Measurements from ENCODE around the gene SLC9A2.

Gene SLC9A2

GRCh38 chr2:102618452-102619413, 620 bp upstream of the SLC9A2 start:
- DNase-seq, result no peak

GRCh38 chr2:102620332-102620731, 979 bp downstream of the SLC9A2 start:
- DNase-seq, result no peak

- no peak for DNase-seq
These were observed 2.3 kb downstream of the SLC9A2 start for GRCh38 chr2:102621630-102622029.

- no peak for DNase-seq
These were observed 3.3 kb downstream of the SLC9A2 start for GRCh38 chr2:102622646-102623045.

GRCh38 chr2:102630458-102630857, 11.1 kb downstream of the SLC9A2 start:
- DNase-seq, result no peak

DNA sequence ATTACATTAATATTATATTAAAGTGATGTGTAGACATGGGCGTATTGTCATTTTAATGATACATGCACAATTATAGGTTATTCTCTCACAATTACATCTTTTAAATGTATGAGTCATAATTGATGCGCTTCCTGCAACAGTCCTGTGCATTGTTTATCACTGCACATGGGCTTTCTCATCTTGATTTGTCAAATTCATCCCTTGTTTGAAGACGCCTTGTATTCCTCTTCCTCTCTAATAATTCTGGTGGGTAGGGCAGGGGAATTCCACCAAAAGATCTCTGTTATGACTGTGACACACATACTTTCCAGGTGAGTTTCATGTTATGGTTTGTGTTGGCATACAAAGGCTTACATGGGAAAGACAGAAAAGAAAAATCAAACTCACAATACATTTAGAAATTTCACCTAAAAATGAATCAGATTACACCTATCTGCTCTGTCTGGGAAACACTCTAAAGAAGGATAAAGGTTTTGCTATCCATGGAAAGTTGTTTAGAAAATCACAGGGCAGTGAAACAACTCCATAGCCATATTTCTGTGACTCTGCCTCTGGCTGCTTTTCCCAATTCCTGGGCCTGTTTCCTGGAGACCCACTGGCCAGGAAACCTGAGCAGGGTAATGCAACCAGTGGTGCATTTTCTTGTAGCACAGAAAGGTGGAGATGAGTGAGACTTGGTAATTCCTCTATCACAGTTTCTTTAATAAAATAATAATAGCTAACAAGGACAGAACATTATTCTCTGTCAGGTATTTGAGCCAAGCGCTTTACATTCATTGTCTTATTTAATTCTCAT, 13.2 kb downstream of the SLC9A2 start:
- DNase-seq, result no peak

DNA sequence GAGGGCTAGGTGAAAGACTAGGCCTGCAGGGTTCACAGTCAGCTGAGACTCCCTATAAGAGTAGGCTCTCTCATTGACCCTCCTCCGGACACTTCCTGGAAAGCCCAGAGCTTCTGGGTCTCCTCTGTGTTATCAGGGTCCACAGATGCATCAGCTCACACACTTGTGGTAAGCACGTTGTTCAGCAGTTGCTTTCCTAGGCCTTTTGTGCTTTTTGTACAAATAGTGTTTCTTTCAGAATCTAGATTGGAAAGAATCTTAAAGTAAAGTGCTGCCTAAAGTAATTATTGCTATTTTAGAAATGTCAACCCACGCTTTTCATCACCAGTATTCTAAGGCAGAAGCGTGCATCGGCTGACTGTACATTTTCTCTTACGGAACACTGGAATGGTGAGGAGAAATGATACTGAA, 15.5 kb downstream of the SLC9A2 start:
- no peak for DNase-seq

DNA sequence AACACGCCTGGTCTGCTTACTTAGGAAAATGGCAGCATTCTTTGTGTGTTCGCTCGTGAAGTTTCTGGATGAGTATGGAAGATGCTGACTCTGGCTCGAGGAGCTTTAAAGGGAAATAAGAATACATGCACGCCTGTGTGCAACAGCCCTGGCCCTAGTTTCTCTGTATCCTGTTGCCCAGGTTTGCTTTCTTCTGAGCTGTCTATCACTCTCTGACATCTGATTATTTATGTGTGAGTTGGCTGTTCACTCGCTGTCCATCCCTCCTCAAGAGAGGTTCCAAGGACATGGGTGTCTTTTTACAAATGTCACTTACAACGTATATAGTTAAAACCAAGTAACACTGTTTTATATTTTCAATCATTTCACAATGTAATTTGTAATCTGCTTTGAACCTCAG, 16.0 kb downstream of the SLC9A2 start:
- no peak for DNase-seq

DNA sequence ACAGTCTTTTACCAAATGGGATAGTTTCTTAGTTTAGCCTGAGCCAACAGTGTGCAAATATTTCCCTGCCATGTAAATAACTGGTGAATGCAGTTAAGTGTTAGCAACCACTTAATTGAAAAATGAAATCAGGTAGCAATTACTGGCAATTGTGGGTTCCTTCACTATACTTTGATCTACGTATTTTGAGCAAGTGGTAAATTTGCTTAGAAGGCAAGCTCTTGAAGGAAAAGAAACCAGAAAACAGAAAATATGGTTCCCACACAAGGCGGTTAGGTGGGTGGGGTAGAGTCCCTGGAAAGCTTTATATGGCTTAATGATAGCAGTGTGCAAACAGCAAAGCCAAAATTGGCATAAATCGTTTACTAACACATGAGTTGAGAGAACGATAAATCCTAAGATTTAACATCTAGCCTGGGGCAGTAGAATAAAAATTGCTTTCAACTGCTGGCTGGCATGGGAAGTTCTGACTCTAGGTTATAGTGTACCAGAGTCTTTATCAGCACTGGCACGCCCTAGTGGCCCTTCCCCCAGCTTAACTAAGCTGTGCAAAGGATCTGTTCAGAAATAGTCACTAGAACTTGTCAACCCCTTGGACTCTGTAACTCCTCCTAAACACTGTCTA, 17.0 kb downstream of the SLC9A2 start:
- DNase-seq, result no peak

DNA sequence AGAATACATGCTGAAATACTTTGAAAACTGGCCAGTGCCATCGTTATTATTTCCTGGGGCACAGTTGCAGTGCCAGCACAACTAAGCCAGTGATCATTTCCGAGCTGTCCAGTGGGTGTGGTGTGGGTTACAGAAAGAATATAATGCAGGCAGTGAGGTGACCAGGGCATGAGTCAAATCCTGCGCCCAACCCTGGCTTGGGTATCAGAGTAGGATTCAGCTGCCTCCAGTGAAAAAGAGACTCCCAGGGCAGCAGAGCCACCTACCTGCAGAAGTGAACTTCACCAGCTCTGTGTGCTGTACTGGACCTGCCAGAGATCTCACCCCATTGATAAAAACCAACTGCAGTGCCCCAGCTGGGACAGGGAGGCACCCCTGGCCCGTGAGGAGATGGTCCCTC, 18.0 kb downstream of the SLC9A2 start:
- no peak for DNase-seq

GRCh38 chr2:102639429-102639828, 20.1 kb downstream of the SLC9A2 start:
- DNase-seq, result no peak

GRCh38 chr2:102652126-102652525, 32.8 kb downstream of the SLC9A2 start:
- no peak for DNase-seq

DNA sequence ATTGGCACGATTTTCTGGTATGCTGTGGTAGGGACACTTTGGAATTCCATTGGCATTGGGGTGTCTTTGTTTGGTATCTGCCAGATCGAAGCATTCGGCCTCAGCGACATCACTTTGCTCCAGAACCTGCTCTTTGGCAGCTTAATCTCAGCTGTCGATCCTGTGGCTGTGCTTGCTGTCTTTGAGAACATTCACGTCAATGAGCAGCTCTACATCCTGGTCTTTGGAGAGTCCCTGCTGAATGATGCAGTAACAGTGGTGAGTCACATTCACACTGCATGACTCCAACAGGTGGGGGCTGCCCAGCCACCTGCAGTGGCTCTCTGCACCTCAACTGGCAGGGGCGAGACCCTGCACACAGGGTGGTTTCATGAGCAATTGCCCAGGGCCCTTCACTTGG, 38.4 kb downstream of the SLC9A2 start:
- DNase-seq, result no peak

- DNase-seq, result no peak
These were observed 40.7 kb downstream of the SLC9A2 start for GRCh38 chr2:102660070-102660469.

GRCh38 chr2:102660574-102660973, 41.2 kb downstream of the SLC9A2 start:
- DNase-seq, result no peak

DNA sequence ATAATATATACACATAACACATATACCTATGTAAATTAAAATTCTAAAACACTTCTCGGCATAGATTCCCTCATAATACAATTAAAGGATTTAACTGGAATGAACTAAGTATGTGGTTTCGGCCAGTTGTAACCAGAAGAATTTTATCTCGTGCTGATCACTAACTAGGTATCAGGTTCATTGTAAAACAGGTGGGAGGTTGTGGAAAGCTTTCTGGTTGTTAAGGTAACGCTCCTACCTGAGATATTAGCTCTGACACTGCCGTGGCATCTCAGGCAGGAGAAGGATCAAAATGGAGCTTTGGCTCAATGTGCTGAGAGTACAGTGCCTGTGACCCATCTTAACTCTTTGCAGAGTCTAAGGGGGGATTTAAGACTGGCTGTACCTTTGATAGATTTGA, 42.5 kb downstream of the SLC9A2 start:
- no peak for DNase-seq

- DNase-seq, result no peak
These were observed 43.5 kb downstream of the SLC9A2 start for GRCh38 chr2:102662833-102663232.

DNA sequence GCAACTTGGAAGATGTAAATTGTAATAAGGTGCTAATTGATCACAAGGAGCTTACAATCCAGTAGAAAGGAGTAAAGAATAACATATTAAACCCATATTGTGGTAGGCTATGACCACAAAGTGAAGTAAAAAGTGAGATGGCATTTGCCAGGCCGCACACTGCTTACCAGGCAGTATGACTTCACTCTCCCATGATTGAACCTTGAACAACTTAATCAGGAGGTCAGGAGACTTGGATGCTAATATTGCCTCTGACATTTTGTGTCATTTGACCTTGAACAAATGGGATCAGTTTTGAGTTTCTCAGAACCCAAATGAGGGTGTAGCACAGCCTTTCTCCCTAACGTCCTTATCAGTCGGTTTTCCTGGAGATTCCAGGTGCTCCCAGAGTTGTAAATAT, 44.0 kb downstream of the SLC9A2 start:
- no peak for DNase-seq

DNA sequence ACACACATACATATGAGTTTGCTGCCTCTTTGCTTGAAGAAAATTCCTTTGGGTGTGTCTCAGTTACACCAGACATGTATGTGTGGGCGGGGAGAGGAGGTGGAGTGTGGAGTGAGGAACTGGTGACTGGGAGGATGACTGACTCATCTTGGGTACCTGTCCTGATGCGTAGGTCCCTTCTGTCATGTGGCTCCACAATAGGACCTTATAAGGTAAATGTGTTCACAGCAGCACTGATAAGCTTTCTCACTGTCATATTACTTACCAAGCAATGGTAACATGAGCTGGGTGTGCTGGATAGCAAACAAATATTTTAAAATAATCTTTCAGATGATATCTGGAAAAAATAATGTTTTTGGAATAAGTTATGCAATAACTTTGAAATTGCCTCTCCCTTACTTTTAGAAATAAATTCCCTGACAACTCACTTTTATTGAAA, 45.1 kb downstream of the SLC9A2 start:
- DNase-seq, result no peak

DNA sequence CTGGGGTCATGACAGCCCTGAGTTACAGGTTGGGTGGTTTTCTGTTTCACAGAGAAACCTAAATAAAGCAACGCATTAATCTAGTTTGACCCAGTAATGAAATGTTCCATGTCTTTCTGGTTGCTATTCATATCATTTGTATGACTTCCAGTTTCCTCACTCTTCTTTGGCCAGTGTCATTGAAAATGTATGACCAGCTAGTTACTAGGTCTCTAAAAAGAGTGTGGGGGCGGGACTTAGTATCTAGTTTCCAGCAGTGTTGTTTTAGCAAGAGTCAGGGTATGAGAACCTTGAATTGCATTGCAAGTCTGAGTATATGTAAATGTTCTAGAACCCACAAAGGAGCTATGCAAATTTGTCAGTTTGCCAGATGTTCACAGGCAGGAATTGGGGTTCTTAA, 47.7 kb downstream of the SLC9A2 start:
- DNase-seq, result no peak

GRCh38 chr2:102668171-102668570, 48.8 kb downstream of the SLC9A2 start:
- DNase-seq, result no peak

GRCh38 chr2:102669401-102669800, 50.0 kb downstream of the SLC9A2 start:
- no peak for DNase-seq

DNA sequence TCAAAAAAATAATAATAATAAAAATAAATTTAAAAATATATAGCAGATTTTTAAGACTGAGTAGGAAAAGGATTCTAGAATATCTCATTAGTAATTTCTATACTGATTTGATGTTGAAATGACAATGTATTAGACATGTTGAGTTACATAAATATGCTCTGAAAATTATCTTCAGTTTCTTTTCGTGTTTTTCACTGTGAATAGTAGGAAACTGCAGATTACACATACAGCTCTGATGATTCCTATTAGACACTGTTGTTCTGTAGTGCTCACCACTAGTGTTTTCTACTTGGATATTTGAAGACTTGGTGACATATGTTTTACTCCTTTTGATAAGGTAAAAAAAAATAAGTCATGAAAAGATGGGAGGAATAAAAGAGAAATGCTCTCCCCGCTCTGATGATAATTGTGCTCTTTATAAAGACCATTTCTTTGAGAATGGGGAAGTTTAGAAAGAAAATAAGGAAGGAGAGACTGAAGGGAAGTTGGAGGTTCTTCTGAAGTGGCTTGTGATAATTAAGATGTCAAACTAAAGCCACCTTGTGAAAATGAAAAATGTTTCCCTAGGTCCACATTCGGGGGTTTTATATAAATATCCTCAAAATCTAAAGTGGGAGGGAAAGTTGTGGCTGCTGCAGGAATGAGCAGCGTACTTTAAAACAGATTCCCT, 52.9 kb downstream of the SLC9A2 start:
- no peak for DNase-seq
